TTC549 (cell line): ENCODE measurements around the gene FXYD6.

Experiments
- FAIRE-seq: peaks from 2 replicates; lab custom pipeline; 2012; peaks lifted over from hg19 to GRCh38; lab: Jason Lieb, UNC

FXYD6 gene

DNA sequence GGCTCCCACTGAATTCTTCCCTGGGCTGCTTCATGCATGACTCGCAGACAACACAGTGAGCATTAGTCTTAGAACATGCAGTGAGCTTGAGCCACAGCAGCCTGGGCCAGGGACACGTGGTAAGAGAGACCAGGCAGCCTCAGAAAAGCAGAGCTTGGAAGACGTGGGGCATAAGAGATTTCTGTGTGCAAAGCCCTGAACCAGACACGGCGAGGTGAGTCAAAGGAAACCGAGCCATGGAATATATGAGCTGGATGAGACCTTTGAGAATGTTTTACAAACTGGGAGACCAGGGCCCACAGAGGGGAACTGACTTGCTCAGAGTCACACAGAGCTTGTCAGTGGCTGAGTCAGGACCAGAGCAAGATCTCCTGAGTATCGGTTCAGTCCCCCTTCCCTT is 8.5 kb upstream of the FXYD6 start:
- FAIRE-seq, result no peak

DNA sequence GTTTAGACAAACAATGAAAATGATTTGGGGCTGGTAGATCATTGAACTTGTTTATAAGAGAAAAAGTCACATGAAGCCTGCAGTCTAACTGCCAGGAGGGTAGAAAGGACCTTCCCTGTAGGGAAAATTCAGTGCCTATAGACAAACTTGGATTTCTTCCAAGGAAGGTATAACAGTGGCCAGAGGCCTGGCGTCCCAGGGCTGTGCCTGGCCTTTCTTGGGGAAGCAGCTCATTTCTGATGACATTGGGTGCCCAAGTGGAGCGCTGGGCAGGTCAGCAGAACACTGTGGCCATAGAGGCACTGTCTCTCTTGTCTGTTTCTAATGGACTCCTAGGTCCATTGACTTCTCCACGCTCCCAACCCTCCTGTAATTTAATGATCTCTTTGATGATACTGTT is 6.6 kb upstream of the FXYD6 start:
- no peak for FAIRE-seq

DNA sequence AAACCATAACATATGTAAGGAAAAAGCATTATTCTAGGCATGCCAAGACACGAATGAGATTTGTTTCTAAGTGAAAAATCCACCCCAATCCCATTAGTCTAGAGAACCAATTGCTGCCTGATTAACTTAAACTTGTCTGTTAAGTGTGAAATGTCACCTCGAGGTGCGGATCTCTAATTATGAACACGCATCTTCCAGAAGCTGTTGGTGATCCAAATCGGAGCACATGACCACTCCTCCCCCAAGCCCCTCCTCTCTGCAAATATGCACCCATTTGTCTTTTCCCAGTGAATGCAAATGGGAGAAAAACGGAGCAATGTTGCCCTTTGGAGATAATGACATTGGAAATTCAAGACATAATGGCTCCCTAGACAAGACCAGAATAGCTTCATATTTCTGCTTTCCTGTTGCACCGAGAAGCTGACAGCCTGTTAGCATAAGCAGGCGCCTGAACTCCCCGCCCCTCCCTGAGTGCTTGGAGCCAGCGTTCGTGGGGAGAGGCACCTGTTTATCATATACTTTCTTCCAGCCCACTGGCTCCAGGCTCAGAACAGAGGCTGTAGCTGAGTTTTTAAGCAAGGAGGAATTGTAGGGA is 6.0 kb upstream of the FXYD6 start:
- no peak for FAIRE-seq

DNA sequence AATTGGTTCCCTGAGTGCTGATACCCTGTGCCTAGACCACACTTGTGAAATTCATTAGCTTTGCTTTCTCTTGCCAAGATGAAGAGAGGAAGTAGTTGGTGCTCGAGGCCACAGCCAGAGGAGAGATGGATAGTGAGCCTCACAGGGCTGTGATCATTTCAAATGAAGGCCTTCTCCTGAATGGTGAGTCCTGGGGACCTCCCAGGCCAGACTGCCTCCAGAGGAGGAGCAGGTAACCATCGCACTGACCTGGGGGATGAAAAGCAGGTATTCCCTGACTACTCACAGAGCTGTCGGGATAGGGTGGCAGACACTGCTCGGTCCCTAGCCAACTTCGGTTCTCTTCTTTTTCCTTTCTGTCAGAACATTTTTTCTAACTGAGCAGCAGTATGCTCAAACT is 4.8 kb upstream of the FXYD6 start:
- FAIRE-seq, result no peak

DNA sequence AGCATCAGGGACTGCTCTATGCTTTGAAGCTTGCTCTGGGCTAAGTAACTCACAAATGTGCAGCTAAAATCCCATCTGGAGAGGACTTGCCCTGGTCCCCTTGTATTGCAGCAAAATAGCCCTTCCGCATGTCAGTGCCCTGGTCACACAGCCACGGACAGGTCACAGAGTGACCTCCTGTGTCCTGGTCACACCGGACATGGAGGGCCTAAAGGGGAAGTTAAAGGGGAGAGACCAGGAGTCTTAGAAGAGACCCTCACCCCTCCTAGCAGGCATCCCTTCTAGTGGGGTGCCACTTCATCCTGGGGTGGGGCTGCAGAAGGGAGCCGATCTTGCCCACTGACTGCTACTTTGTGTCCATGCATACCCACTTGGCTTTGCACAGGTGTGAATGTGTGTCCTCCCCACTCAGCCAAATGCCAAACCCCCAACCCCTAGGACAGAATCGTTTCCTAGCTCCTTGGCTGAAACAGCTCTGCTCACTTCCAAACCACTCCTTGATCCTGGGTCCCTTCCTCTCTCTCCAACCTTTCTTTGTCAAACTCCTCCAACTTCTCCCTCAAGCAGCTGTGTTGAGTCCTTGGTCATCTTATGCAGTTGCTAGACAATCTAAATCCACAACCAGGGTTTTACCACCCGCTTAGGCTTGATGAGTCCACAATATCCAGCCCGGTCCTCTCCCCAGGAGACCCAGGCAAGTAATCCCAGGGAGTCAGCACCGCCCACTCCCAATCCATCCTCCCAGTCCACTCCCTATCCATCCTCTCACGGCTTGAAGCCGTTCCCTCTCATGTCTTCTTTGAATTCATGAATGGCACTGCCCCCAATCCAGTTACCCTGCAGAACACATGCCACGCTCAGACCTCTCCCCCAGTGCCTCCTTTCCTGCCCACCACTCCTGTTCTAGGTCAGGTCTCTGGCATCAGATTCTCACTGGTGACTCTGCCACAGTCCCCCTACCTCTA is 3.3 kb upstream of the FXYD6 start:
- no peak for FAIRE-seq

DNA sequence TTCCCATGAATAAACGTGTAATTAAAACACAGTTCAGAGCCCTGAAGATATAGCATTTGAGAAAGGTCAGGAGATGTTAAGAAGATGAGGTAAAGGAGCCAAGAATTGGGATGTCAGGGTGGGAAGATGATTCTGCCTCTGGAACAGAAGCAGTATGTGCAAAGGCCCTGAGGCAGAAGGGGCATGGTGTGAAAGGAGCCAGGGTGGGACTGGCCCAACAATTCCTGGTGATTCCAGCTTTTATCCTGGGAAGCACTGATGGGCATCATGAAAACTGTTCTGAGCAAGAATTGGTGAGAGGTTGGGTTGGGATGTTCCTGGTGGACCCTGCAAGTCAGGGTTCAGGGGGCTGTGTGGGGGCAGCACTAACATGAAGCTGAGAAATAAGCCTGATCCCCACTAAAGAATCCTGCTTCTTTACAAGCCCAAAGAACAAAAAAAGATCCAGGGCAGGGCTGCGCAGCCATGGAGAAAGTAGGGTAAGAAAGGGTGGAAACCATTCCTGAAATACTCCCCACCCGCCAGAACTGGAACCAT is 2.5 kb upstream of the FXYD6 start:
- no peak for FAIRE-seq

DNA sequence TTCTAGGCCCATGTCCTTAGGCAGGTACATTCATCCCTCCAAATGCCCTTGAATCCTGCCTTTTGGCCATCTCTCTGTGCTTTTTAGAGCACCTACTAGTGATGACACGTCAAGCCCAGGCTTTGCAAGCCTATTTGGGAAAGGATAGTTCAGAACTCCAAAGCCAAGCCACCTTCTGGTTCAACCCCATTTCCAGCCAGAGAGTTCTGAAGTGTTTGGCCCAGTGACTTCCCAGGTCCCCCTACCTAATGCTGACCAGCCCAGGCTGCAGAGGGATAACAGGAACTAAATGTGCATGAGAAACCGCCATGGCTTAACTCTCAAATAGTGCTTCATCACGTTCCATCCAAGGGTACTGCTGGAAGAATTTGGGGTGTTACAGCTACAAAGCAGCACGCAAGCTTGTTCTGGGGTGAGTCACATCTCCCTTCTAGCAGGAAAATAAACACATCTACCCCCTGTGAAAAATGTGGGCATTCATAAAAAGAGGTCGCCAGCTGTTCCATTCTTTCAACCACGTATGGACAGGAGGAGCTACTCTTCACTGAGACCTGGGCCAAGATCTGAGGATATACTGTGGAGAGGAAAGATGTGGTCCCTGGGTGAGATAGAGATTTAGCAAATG is 2.0 kb upstream of the FXYD6 start:
- FAIRE-seq, result no peak

DNA sequence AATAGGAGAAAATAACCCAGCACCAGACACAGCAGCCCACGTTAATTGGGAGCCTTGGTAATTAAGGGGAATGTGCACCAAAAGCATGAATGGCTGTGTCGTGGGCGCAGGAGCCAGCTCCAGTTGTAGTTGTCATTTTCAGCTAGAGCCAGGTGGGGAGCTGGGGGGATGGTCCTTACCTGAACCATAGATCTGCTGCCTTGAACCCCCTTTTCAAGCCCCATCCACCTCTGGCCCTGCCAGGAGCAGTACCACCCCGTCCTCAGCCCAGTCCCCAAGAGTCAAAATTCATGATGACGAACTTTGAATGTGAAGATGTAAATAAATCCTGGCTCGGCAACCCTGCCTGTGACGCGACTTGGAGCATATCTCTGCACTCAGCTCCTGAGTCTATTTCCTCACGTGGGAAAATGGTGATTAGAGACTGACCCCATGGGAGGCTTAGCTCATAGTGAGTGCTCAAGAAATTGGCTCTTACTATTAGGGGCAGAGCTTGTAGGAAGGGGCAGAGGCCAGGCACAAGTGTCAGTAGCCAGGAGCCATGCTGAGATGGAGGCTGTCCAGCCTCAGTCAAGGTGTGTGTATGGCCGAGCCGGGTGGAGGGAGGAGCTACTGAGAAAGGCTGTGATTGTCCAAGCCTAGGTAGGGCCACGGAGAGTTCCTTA is 794 bp upstream of the FXYD6 start:
- FAIRE-seq, result no peak

DNA sequence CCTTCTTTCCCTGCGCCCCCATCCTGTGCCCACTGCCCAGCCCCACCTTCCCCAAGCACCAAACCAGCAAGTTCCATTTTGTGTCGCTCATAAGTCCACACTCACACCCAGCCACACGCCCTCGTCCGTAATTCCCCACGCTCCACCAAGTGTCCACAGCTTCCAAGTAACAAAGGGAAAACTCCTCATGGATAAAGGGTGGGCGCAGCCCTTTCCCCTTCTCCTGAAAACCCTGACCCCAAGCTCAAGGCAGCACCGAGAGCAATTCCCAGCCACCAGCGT is 458 bp downstream of the FXYD6 start:
- FAIRE-seq, result no peak

DNA sequence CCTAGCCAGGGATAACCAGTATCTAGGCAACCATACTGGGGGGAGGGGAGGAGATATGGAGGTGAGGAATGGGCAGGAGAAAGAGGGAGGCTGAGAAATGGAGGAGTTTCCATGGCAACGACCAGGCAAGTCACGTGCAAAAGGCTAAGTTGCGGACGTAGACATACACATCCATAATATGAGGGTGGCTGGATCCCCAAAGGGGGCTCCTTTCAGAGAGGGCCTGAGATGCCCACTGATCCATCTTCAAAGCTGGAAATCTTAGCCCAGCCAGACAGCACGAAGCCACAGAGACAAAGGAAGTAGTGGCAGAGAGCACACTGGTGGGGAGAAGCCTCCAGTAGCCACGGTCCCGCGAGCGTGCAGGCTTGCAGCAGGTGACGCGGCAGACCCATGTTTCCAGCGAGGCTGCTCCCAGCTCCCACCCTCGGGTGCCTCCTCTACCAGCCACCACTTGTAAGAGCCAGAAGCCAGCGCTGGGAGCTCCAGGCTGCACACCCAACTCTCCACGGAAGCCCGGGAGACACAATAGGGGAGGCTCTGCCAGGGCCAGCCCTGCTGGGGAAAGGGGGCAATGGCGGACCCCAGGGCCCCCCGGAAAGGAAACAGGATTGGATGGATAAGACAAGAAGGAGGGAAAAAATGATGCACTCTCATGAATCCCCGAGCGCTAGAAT is 938 bp downstream of the FXYD6 start:
- no peak for FAIRE-seq

DNA sequence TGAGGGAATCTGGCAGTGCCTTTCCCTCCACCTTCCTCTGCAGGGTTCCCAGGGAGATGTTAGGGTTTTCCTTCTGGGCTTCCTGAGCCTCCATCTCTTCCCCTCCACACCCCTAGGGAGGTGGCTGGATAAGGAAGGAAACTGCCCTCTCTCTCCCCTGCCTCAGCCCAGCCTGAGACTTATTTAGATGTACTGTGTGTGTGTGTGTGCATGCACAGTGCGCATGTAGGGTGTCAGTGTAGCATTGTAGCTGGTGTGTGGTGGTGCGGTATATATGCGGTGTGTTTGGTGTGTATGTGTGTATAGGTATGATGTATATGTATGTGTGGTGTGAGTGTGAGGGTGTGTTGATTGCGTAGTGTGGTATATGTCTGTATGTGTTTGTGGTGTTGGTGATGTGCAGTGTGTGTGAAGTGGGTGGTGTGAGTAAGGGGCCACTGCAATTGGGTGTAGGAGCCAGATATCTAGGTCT is 1.5 kb downstream of the FXYD6 start:
- FAIRE-seq, result no peak

DNA sequence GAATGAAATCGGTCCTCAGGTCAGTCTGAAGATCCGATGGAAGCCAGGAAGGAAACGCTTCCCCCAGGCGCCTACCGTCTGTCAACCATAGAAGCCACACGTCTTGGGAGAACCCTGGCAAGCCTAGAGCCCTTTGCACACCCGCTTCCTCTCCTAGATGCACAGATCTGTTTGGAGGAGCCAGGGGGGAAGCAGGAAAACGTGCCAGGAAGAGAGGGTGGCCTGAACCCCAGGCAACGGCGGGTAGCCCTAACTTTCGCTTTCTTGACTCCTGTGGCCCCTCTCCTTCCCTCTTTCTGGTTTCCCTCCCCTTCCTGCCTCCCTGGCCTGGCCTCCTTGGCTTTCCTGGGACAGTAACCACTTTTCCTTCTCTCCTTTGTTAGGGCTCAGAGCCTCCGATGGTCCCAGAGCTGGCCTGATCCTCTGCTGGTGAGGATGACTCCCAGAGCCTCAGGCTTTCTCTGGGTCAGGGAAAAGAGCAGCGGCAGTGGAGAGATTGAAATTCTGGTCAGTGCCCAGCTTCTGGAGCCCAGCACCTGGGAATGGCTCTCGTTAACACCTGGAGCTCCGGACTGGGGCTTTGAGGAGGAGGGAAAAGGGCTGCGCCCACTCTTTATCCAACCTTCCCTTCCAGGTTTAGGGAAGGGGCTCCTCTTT is 2.1 kb downstream of the FXYD6 start:
- no peak for FAIRE-seq

DNA sequence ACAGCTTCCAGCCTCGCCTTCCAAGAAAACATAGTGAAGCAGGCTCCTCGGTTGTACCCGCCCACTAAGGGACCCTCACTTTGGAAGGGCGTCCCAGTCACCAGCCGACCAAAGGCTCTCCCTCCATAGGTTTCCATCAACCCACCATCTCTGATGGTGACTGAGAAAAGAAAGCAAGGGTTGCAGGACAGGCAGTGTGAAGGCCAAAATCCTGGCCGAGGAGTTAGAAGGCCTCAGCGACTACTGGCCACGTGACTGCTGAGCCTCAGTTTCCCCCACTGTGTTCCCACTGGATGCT is 2.7 kb downstream of the FXYD6 start:
- no peak for FAIRE-seq

DNA sequence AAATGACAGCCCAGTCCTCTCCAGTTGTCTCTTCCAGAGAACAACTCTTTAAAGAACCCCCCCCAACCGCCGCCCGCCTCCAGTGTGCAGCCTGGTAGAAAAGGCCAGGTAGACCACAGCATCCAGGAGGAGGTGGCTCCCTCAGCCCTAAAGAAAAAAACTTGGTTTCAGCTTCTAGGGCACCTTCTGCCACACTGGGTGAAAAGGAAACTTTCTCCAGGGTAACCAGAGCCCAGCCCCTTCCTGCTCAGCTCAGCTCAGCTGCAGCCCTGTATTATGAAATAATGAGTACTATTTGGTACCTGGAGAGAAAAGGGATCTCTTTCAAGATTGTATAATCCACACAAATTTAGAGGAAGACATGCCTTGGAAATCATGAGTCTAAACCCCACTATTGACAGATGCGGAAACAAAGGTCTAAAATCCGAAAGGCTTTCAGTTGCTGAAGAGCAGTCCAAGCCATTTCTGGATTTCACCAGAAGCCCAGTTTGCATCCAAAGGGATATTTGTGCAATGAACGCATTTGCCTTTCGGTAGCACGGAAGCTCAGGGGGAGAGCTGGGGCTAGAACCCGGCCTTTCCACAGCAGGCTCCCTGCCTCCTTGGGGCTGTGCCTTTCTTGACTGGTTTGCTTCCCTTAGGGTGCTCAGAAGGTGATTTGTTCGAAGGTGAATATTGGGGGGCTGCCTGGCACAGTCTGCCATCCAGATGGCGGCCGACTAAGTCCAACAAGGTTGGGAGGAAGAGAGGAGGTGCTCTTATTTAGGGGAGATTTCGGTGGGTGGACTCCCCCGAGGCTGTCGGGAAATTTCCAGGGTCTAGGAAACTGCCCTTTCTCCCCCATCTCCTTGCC is 3.3 kb downstream of the FXYD6 start:
- FAIRE-seq, result no peak

DNA sequence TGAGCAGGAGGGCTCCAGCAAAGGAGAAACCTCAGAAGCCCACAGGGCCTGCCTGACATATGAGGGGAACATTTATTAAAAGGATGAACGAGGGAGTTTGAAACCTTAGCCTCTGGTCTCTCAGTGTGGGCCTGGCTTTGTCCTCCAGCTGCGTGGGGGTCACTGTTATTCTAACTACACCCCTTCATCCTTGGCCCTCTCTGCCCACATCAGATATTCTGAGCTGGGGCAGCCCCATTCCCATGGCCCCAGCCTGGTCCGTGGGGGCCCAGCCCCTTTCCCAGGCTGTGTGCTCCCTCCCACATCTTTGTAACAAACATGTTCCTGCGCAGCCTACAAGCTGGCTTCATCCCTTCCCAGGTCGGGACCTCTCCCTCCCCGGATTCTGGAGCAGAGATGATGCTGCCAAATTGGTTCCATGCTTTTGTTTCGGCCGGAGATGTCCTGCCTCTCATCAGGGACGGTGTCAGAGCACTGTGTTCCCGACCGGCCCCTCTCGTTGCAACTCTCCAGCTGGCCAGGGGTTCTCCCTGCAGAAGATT is 4.0 kb downstream of the FXYD6 start:
- no peak for FAIRE-seq

DNA sequence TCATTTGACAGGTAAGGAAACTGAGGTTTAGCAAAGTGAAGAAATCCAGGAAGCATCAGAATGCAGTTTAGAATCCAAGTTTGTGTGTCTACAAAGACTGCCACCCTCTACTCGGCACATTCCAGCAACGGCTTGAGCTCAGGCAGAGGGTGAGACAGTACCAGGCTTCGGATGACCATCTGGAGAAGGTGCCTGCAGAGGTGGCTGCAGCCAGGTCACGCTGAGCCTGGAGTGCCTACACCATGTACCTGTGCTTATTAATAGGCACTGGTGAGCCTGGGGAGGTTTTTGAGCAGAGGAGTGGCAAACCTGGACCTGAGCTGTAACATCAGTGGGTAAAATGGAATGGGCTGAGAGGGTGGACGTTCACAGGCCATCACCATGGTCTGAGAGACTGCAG is 4.7 kb downstream of the FXYD6 start:
- FAIRE-seq, result no peak

DNA sequence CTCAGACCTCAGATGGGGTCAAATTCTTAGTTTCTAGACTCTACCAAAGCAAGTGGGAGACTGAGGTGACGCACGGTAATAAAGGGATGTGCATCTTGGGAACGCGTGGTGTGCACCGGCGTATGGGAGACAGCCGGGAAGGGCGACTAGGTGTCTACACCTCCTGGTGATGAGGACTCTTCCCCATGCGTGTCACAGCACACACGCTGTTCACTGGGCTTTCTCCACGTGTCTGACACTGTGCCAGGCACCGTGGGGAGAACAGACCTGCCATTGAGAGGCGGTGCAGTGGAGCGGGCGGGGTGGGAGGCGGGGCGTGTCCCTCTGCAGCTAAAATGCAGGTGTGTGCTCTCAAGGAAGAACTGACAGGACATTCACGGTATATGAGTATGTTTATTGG is 5.3 kb downstream of the FXYD6 start:
- no peak for FAIRE-seq

DNA sequence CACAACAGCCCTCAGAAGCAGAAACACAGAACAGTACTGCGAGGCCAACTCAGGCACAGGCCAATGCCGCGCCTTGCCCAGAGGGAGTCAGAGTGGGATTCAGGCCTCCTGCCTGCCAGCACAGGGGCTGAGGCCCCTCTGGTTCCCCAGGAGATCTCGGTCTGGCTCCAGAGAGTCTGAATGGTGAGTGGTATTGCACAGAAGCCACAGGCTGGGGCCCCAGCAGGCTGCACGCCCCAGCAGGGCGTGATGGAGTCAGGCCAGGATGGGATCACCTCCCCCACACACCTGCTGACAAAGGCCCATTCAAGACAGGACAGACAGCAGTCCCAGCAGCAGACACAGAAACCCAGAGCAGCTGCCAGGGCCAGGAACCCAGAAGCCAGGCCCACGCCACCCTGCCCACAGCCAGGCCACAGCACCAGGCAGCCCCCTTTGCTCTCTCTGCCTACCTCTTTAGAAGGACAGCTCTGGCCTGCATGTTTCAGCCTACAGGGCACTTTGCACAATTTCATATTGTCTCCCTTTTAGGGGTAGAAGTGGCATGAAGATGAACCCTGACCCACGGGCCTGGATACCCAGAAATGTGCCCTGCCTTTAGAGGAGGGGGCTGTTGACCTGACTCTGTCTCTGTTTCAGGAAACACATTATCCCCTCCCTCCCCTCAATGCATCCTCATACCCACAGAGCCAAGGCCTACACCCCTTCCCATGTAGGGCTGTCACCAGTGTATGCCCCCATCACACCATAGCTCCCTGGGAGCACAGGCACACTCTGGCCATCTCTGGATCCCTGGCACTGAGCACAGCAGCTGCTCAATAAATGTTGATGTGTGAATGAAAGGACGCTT is 6.1 kb downstream of the FXYD6 start:
- no peak for FAIRE-seq

DNA sequence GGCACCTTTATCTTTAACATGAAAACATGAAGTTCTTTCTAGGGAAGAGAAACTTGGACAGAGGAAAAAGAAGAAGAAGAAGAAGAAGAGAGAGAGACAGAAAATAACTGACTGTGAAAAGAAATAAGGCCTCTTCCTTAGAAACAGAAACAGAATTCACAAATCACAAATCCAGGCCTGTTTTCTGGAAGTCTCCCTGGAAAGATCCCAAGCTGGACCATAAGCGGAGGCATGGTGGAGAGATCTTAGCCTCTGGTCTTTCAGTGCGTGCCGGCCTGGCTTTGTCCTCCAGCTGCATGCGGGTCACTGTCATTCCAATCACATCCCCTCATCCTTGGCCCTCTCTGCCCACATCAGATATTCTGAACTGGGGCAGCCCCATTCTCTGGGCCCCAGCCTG is 6.9 kb downstream of the FXYD6 start:
- FAIRE-seq, result no peak
